ENCODE data around the gene SPOCK3.

DNA sequence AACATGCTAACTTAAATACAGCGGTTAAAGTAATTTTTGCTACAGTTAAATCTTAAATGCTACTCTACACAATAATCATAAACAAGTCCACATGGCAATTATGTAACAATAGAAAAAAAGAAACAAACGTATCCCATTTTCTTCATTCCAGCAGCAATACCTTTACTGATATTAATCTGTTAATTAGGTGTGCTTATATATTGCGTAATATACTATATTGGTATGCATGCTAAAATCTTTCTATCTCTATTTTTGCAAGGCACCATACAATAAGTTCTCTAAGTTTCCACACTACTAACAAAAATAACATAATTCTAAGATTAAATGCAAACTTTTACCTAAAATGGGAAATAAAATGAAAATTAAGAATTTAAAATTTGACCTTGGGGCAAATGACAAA is 500.6 kb downstream of the SPOCK3 start:
- TF ChIP-seq CSDC2 (CRISPR knock-in tag; IDR thresholded peaks at IDR 0.05) (no peak), ARNTL (CRISPR knock-in tag; IDR thresholded peaks at IDR 0.05; ENCODE audit: borderline replicate concordance, low read depth) (no peak)
